Gastrocnemius medialis (tissue), 4 donors: Measurements from ENCODE around the gene CCDC141.

Source experiments
- CTCF ChIP-seq, 5 experiments: fragments of 450-650 bp in 3 of 5; fragments of 200-600 bp in 2 of 5; sonication (generic) in 2 of 5; IDR thresholded peaks in 4 of 5; conservative IDR thresholded peaks in 1 of 5; 1 replicate in 4 of 5; 2 replicates in 1 of 5; pipeline ENCODE4 v1.5.1; 2016 to 2019; ENCODE audit warnings: antibody characterized with exemption in 5 of 5, mild to moderate bottlenecking in 3 of 5, moderate library complexity in 3 of 5
- POLR2A ChIP-seq, 2 donors: fragments of 450-650 bp; IDR thresholded peaks; one replicate each; pipeline ENCODE4 v1.6.1; 2017; ENCODE audit warnings: antibody characterized with exemption in 2 of 2, mild to moderate bottlenecking in 2 of 2, moderate library complexity in 2 of 2

- TF ChIP-seq CTCF (IDR thresholded peaks at IDR 0.05 in 4 of 5, conservative IDR thresholded peaks at IDR 0.05 in 1 of 5) (no peak), POLR2A (IDR thresholded peaks at IDR 0.05) (no peak)
Measured at GRCh38 chr2:178954049-178954448, 95.9 kb downstream of the CCDC141 start.
